Right lung (tissue), 5 donors: ENCODE data around the gene RAD51B. TPM values are rescaled to one million over a fixed set of nuclear protein-coding genes. Genes with fewer than 3 reads are reported as not detected.

ENCODE experiments used
- DNase-seq, 2 donors: peaks; one replicate each; pipeline ENCODE4 v3.0.0-alpha.2; 2013
- polyA plus RNA-seq, 5 donors: library from polyadenylated mRNA; unstranded; fragments of 120-200 nt; gene quantifications; one replicate each; pipeline versions ENCODE4 v1.2.1 to v1.2.3, GENCODE V29; 2013; ENCODE audit warnings: inconsistent platforms in 1 of 5, low replicate concordance in 1 of 5; ENCODE audit not compliant: insufficient read length in 5 of 5, insufficient read depth in 1 of 5

Gene RAD51B
- polyA plus RNA-seq, 5 donors, result 8.1 to 15.5 (median 11.8) TPM

GRCh38 chr14:68718023-68718990, 898.7 kb downstream of the RAD51B start:
- no peak for DNase-seq

DNA sequence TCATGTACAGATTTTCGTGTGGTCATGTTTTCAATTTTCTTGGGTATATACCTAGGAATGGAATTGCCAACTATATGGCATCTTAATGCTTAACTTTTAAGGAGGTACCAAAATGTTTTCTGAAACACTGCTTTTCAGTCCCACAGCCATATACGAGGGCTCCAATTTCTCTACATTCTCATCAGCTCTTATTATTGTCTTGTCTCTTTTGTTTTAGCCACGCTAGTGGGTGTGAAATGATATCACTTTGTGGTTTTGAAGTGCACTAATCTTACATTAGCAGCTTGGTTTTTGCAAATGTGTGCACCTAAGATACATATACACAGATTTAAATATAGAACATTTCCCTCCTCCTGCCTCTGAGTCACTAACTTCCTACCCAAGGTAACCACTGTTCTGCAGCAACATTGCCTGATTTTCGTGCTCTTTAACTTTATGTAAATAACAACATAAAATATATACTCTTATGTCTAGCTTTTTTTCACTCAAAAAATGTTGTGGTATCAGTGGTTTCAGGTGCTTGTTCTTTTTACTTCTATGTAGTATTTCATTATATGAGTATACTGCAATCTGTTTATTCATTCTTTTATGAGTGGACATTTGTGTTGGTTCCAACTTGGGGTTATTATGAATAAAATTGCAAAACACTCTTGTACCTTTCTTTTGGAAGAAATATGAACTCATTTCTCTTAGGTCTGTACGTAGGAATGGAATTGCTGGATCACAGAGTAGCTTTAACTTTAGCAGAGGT, 900.2 kb downstream of the RAD51B start:
- no peak for DNase-seq

DNA sequence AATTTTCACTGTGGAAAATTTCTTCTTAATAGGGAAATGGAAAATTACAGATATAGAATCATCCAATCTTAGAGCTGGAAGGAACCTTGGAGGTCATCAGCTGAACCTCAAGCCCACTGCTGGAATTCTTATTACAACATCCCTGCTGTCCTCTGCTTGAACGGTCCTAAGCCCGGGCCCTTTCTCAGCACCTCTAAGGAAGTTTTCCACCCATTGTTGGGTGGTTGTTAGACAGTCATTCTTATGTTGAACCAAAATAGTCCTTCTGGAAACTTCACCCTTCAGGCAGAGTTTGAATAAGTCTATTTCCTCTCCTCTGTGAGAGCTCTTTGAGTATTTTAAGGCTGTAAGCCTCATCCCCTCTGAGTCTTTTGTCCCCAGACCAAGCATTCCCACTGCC, 902.6 kb downstream of the RAD51B start:
- DNase-seq, result no peak

GRCh38 chr14:68722968-68723566, 903.5 kb downstream of the RAD51B start:
- no peak for DNase-seq

DNA sequence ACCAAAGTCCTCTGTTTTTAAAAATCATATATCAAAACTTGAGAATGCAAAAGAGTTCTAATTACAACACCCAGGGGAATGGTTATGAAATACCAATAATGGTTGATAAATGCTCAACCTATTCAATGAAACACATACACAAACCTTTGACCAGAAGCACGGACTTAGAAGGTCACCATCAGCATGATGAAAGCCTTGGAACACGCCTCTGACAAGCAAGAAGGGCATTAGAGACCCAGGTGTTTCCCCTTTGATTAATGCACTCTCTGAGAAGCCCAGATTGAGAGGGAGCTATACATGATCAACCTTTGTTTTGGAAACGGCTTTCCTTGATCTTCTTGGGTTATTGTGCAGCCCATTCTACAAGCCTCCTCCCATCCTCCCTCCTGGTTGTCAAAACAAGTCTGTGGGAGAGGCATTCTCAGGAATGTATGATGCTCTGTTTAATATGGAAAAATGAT, 904.3 kb downstream of the RAD51B start:
- no peak for DNase-seq

DNA sequence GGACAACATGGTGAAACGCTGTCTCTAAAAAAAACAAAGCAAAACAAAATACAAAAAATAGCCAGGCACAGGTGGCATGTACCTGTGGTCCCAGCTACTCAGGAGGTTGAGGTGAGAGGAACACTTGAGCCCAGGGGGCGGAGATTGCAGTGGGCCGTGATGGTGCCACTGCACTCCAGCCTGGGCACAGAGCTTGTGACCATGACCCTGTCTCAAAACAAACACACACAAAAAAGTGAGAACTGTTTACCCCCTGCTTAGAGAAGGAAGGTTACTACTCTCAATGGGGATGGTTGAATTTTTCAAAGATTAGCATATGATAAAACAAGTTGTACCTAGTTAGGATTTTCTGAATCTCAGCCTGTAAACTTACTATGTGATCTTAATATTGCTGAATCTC, 905.3 kb downstream of the RAD51B start:
- no peak for DNase-seq

DNA sequence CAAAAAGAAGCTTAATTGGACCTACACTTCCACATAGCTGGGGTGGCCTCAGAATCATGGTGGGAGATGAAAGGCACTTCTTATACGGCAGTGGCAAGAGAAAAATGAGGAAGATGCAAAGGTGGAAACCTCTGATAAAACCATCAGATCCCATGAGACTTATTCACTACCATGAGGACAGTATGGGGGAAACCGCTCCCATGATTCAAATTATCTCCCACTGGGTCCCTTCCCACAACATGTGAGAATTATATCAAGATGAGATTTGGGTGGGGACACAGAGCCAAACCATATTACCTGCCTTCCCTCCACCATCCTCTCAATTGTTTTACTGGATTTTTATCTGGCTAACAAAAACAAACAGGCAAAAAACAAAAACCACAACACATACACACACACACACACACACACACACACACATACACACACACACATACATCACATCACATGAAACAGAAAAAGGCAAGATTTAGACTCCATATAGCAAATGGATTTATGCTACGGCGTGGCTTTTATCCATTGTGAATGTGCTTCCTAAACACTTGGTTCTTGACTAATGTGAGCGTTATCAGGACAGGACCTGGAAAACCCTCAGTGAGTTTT, 906.6 kb downstream of the RAD51B start:
- no peak for DNase-seq

DNA sequence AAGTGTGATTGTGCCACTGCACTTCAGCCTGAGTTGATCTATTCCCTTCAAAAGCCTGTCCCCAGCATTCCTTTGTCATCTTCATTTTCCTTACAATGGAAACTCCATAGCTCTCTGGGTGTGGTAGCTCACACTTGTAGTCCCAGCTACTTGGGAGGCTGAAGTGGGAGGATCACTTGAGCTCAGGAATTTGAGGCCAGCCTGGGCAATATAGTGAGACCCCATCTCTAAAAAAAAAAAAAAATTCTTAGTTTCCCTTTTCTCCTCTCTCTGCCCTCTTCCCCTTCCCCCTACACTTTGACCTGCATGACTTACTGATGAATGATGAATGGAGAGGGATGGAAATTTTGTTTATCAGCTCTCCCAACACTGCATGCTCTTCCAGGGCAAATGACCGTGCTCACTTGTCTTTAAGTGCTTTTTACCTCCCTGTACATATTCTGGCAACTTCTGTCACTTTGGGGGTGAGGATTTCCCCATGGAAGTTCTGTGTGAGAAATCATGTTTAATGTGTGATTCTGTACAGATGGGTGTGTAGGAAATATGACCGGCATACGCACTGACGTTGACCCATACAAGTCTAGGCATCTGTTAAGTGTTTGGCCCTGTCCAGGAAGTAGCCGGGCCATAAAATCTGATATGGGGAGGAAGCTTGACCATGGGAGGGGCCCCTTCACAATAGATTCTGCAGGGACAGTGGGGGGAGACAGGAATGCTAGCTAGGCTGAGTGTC, 907.9 kb downstream of the RAD51B start:
- DNase-seq, result no peak

DNA sequence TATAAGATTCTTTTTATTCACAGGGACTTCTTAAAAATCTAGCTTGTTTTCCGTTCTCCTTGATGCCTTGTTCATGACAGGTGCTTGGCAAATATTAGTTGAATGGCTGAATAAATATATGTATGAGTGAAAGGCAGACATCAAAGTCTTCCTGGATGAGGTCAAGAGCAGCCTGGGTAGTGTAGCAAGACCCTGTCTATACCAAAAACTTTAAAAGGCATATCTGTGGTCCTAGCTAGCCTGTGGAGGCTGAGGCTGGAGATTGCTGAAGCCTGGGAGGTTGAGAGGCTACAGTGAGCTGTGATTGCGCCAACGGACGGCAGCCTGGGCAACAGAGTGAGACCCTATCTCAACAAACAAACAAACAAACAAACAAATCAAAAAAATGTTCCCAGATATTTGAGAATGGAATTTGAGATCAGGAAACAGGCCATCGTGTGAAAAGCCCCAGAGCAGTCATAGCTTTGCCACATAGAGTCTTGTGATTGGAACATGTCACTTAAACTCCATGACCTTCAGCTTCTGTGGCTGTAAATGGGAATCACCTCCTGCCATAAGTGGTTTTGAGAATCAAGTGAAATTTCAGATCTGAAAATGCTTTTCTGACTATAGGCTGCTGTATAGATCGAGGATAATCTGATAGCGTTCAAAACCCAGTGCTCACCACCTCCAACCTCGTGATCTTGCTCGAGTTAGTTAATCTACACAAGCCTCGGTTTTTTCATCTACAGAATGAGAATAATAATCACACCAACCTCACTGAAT, 908.9 kb downstream of the RAD51B start:
- DNase-seq, result no peak

DNA sequence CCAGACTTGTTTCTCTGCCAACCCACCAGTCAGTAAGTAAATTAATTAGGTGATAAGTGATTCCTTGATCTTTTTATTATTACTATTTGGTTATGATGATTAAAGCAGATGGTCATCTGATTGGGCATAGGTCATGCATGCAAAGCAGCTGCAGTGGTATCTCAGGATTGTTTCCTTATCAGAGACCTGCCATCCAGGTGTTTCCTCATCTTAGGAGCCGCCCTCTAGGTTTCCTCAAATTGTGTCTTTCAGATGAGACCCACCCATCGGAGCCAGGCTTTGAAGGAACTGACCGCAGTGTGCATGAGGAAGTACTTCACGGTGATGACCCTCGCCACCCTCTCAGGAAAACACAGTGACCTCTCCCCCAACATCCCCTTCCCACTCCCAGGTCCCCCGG, 910.0 kb downstream of the RAD51B start:
- no peak for DNase-seq

DNA sequence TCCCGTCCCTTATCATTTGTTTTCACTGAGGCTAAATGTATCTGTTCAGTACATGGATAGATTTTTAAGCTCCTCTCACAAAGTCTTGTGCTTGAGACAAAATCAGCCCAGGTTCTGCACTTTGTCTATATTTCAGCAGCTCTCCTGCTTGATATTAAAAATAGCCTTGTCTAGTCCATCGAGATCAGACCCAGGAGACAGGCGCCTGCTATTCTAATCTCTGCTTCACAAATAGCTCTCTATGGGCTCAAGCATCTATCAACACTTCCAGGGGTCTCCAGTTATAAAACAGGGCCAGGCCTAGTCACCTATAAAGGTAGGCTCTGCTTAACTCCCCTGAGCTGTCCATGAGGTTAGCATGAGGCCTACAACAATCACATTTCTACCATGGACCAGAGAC, 910.8 kb downstream of the RAD51B start:
- DNase-seq, result no peak

DNA sequence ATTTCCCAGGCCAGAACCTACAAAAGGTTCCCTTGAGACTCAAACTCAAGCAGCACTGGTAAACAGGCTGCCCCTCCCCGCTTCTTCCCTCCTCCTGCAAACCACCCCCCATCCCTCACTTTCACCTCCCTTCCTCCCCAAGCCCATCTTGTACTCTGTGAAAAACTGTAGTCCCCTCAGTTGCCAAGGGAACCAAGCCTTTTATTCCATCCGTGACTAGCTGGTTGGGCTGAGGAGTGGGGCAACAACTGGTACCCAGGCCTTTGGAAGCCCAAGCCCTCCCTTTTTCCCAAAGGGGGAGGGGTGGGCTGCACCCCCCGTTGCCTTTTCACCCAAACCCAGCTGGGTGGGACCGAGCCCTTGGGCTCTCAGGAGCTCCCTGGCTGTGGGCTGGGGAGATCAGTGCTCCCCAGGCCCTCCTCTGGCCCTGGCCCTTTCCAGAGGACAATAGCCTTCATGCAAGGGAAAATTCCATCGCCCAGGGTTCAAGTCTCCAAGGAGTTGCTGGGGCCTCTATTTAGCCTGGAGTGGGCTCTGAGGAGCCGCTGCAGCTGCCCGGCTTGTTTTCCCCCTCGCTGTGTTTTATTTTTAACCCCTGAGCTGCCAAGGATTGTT, 911.3 kb downstream of the RAD51B start:
- DNase-seq, result no peak

DNA sequence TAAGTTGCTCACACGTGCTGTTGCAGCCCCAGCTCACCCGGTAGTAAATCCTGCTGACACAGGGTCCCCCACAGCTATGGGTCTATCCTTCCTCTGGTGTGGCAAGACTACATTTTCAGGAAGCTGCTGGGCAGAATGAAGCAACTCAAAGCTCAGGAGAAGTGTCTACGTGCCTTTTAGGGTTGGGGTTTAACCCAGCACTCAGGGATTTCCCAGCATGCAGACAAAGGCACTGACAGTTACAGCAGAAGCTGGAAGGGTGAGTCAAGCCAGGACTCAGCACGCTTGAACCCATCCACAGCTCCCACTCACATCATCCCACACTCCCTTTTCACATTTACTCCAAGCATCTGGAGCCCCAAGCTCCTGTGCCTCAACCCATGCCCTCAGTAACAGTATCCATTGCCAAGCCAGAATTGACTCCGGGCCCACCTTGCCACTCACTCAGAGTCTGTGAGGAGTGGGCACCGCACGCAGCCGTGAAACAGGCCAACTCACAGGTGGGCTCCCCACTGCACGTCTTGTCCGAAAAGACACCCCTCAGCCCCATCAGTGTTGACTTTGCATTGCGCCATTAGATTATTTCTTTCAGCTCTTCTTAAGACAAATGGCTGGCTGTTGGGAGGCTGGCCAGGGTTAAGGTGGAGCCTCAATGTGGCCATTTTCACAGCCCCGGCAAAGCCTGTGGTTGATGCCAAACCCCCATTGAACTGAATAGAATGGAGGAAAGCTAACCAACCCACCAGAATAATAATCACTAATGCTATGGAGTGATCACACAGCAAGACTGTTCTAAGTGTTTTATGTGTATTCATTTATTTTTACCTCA, 913.7 kb downstream of the RAD51B start:
- DNase-seq, result no peak

DNA sequence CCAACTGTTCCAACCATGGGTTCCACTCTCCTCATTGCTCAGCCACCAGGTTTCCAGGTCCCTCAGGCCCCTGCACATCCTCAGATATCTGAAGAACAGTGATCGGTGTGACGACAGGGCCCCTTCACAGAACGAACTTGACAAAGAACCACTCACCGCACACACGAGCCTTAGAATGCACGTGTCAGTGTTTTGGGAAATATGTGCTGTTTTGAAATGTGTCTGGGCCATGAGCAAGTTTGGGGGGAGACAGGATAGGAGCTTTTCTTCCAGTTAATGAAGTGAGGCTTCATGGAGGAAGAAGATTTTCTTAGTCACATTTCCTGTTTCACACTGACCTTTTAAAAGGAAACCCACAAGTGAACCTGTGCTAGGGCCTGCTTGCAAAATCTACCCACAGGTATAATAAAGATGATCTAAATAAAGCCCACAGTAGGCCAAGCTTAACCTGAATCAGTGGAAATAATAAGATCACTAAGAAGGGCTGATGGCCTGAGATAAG, 914.7 kb downstream of the RAD51B start:
- DNase-seq, result no peak

GRCh38 chr14:68735856-68736255, 916.3 kb downstream of the RAD51B start:
- DNase-seq, result no peak

DNA sequence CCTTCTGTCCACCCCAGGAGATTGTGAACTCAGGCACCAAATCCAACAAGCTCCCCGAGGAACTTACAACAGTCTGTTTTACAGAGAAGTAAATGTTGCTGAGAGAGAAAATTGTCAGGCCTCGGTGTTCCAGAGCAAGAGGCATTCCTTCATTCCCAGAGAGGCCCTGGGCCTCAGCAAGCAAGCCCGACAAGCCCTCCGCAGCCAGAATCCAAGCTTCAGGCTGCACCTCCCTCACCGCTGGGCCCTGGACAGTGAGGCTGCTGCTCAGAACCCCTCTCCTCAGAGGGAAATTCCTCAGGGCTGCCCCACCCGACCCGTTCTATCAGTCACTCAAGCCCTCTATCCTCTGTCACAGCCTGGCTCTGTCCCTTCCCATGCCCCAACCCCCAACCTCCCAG, 916.9 kb downstream of the RAD51B start:
- no peak for DNase-seq

DNA sequence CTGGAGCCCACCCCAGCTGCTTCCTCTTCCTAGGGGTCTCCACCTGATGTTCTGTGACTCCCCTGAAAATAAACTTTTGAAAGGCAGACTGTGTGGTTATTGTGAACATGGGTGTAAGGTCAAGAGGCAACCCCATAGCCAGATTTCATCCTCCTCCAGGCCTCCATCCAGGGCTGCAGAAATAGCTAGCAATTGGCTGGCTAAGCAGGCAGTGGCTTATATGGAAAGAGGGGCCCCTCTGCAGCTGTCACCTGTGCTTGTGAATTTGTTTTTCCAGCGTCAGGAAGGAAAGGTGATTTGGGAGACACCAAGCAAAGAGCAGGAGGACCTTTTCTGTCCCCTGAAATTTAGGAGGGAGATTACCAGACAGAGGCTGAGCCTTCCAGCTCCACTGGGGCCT, 917.5 kb downstream of the RAD51B start:
- no peak for DNase-seq

GRCh38 chr14:68738559-68738958, 919.0 kb downstream of the RAD51B start:
- no peak for DNase-seq

GRCh38 chr14:68739701-68740100, 920.1 kb downstream of the RAD51B start:
- DNase-seq, result no peak
